GM12865 (cell line): ENCODE measurements around the gene CRYBG2.
"Not testable (repeated sequence)": the region's sequence is repeated elsewhere in the genome, so short reads cannot be mapped to it uniquely, and the experiment has no call there.

ENCODE experiments used
- DNase-seq: peaks from one replicate; pipeline ENCODE4 v3.0.0; 2010; ENCODE audit warnings: low read depth
- H3K4me3 ChIP-seq: 2 replicates; pipeline ENCODE4 v1.5.1; 2011; ENCODE audit warnings: mild to moderate bottlenecking, low read depth, low read length, control low read depth
- CTCF ChIP-seq: IDR thresholded peaks from 2 replicates; pipeline ENCODE4 v1.5.1; 2011; ENCODE audit warnings: low read length, control low read depth, low read depth, inconsistent platforms; ENCODE audit not compliant: insufficient read depth; ENCODE audit errors: missing control alignments

CRYBG2 gene

GRCh38 chr1:26378088-26378878 is 24.4 kb upstream of the CRYBG2 start:
- DNase-seq, result peak; percentile 84
- no peak for TF ChIP-seq CTCF
- no peak overlapping the region for H3K4me3 ChIP-seq

GRCh38 chr1:26376050-26376449 is 22.1 kb upstream of the CRYBG2 start:
- no peak for DNase-seq
- TF ChIP-seq CTCF, result no peak
- H3K4me3 ChIP-seq, result no peak overlapping the region

- DNase-seq, result no peak
These were observed 21.2 kb upstream of the CRYBG2 start for GRCh38 chr1:26375081-26375480.

GRCh38 chr1:26374361-26374760 is 20.4 kb upstream of the CRYBG2 start:
- DNase-seq, H3K4me3 ChIP-seq: not testable (repeated sequence)

More at GRCh38 chr1:26375081-26375480, 21.2 kb upstream of the CRYBG2 start:
- TF ChIP-seq CTCF, result no peak
- H3K4me3 ChIP-seq, result no peak overlapping the region

- TF ChIP-seq CTCF, result no peak
- H3K4me3 ChIP-seq, result no peak overlapping the region
These were observed 19.9 kb upstream of the CRYBG2 start for GRCh38 chr1:26373789-26374188.

GRCh38 chr1:26373281-26373680 is 19.4 kb upstream of the CRYBG2 start:
- DNase-seq, result no peak
- H3K4me3 ChIP-seq, result no peak overlapping the region
- TF ChIP-seq CTCF, result no peak

More at GRCh38 chr1:26373789-26374188, 19.9 kb upstream of the CRYBG2 start:
- no peak for DNase-seq

GRCh38 chr1:26372611-26373010 is 18.7 kb upstream of the CRYBG2 start, which contains the start of gene ZNF683:
TSS of gene ZNF683 (minus strand) at chr1:26372750. CDS start at chr1:26368571, 4,179 bp downstream.
- not testable (repeated sequence) for H3K4me3 ChIP-seq, DNase-seq

GRCh38 chr1:26372039-26372438 is 18.1 kb upstream of the CRYBG2 start:
- TF ChIP-seq CTCF, result no peak
- no peak overlapping the region for H3K4me3 ChIP-seq
- DNase-seq, result no peak
